Superior temporal gyrus (tissue), 1 donor: ENCODE measurements around the gene THSD1.
"Not testable (repeated sequence)": the region's sequence is repeated elsewhere in the genome, so short reads cannot be mapped to it uniquely, and the experiment has no call there.

Source experiments
- DNase-seq: peaks from one replicate; pipeline ENCODE4 v3.0.0-alpha.2; 2016; ENCODE audit errors: extremely low spot score

Gene THSD1

GRCh38 chr13:52359534-52359933, 46.4 kb downstream of the THSD1 start:
- DNase-seq, result no peak

GRCh38 chr13:52356327-52356726, 49.6 kb downstream of the THSD1 start:
- DNase-seq, result no peak

GRCh38 chr13:52353193-52353592, 52.8 kb downstream of the THSD1 start:
- no peak for DNase-seq

- no peak for DNase-seq
These were observed 56.8 kb downstream of the THSD1 start for GRCh38 chr13:52348983-52349780.

- DNase-seq, result no peak
These were observed 57.9 kb downstream of the THSD1 start for GRCh38 chr13:52348071-52348470.

GRCh38 chr13:52345631-52346251, 60.2 kb downstream of the THSD1 start:
- DNase-seq, result no peak

- DNase-seq, result no peak
These were observed 60.9 kb downstream of the THSD1 start for GRCh38 chr13:52345048-52345447.

GRCh38 chr13:52344108-52344507, 61.9 kb downstream of the THSD1 start:
- no peak for DNase-seq

GRCh38 chr13:52342203-52342602, 63.8 kb downstream of the THSD1 start:
- not testable (repeated sequence) for DNase-seq

- DNase-seq, result not testable (repeated sequence)
These were observed 68.0 kb downstream of the THSD1 start for GRCh38 chr13:52337828-52338455.

- not testable (repeated sequence) for DNase-seq
These were observed 71.9 kb downstream of the THSD1 start for GRCh38 chr13:52334107-52334506.

GRCh38 chr13:52331844-52332243, 74.1 kb downstream of the THSD1 start:
- DNase-seq, result not testable (repeated sequence)
